ENCODE measurements around the gene DYRK1A. TPM values are rescaled to one million over a fixed set of nuclear protein-coding genes. Genes with fewer than 3 reads are reported as not detected.

Gene DYRK1A
- 53.5 and 57.5 TPM in 2 replicates for total RNA-seq

DNA sequence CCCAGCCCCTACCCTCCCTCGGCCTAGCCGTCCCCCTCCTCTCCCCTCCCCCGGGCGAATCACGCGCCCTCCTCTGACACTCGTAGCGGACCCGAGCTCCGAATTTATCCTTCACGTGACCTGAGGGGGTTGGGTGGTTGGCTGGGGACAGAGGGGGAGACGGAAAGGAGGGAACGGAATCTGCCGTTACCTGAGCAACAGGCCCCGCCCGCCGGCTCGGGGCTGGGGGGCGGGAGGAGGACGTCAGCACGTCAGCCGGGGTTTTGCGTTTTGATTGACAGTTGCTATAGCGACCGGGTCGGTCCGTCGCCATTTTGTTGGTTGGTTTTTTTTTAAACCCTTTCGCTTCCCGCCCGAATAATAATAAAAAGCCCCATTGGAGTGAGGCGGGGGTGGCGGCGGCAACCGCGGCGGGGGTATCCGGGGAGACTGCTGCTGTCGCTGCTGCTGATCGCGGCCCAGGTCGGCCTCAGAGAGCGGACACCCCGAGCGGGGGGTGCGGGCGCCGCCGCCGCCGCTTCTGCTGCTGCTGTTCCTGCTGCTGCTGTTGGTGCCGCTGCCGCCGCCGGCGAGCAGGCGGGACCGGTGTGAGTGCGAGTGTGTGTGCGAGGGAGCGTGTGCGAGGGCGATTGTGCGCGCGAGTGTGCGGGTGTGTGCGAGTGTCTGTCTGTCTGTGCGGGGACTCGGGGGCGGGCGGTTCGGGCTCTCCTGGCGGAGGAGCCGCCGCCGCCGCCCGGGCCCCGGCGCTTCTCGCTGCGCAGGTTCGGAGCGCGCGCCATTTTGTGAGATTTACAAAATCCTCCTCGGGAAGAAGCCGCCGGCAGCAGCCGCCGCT, at the start of gene DYRK1A:
Gene DYRK1A, plus strand, starts transcription at position 292 of the 835 bp plus-strand sequence. CDS start 53,602 bp downstream, outside the sequence.

Other genes starting within 250 kb of the DYRK1A start
- gene VPS26C, start 99.4 kb upstream of the DYRK1A start, total RNA-seq = 52.3 and 77.2 TPM in 2 replicates

Measured in regular cardiac myocyte (primary cell).